Measurements from ENCODE around the gene CDK9.

DNA sequence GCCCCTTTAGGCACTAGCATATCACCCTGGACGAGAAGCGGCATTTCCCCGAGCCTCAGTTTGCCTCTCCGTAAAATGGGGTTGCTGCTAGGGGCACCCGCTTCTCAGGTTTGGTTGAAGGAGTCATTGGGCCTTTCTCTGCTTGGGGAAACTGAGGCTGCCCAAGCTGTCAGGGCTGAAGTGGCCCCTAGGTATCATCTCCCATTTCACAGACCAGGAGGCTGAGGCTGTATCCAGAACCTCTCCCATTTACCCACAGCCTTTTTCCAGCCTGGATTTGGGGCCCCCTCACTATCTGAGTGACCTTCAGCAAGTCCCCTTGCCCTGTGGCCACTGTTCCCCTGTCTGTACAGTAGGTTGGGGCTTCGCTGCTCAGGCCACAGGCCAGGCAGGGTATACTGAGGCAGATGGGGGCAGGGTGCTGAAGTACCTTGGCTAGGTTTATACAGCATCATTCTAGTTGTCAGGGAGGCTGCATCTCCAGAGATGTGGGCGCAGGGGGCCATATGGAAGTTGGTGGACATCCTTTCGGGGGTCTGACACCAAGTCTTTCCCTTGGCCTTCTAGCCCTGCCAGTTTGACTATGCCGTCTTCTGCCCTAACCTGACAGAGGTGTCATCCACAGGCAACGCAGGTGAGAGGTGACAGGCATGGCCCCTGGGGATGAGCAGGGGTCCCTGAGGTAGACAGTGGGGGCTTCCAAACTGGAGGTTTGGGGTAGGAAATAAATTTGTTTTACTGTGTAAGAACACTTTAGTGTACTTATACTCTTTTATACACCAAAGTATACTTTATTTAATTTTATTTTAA is 24.7 kb downstream of the CDK9 start:
- TF ChIP-seq SIN3A (IDR thresholded peaks at IDR 0.05; ENCODE audit: borderline replicate concordance, insufficient read depth, low read length) (no peak), POLR2AphosphoS5 (IDR thresholded peaks at IDR 0.05; ENCODE audit: low read depth, low read length) (no peak)
- TF ChIP-seq, protein P1, sequence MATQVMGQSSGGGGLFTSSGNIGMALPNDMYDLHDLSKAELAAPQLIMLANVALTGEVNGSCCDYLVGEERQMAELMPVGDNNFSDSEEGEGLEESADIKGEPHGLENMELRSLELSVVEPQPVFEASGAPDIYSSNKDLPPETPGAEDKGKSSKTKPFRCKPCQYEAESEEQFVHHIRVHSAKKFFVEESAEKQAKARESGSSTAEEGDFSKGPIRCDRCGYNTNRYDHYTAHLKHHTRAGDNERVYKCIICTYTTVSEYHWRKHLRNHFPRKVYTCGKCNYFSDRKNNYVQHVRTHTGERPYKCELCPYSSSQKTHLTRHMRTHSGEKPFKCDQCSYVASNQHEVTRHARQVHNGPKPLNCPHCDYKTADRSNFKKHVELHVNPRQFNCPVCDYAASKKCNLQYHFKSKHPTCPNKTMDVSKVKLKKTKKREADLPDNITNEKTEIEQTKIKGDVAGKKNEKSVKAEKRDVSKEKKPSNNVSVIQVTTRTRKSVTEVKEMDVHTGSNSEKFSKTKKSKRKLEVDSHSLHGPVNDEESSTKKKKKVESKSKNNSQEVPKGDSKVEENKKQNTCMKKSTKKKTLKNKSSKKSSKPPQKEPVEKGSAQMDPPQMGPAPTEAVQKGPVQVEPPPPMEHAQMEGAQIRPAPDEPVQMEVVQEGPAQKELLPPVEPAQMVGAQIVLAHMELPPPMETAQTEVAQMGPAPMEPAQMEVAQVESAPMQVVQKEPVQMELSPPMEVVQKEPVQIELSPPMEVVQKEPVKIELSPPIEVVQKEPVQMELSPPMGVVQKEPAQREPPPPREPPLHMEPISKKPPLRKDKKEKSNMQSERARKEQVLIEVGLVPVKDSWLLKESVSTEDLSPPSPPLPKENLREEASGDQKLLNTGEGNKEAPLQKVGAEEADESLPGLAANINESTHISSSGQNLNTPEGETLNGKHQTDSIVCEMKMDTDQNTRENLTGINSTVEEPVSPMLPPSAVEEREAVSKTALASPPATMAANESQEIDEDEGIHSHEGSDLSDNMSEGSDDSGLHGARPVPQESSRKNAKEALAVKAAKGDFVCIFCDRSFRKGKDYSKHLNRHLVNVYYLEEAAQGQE (IDR thresholded peaks at IDR 0.05; ENCODE audit: insufficient read depth in 1 of 2, low read depth in 2 of 2, low read length in 2 of 2): no peak

Measured in PFSK-1 (cell line).